ENCODE data around the gene DUS1L. TPM values are rescaled to one million over a fixed set of nuclear protein-coding genes. Genes with fewer than 3 reads are reported as not detected.

Gene DUS1L
- total and polyA plus RNA-seq, 2 donors (not counting 1 experiment from before 2014, with no cell fraction given) = 109 to 241 TPM

DNA sequence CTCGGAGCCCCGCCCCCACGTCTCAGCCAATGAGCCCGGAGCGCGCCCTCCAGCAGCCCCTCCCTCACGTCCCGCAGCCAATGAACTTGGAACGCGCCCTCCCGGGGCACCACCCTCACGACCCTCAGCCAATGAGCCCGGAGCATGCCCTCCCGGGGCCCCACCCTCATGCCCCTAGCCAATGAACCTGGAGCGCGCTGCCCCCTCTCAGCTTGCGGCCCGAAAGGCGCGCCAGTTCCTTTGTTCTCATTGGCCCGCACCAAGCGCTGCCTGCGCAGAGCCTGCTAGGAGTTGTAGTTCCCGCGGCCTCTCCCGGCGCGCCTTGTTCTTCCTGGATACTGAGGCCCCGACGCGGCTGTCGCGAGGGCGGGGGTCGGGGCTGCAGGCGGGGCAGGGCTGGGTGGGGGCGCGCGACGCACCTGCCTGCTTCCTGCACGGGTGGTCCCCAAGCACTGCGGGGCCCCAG, 42.6 kb downstream of the DUS1L start, which contains the start of gene LRRC45:
TSS of gene LRRC45 (plus strand) at position 325 of the 466 bp plus-strand sequence. CDS start 339 bp downstream, outside the sequence.
- peak within 1 kb of the TSS; percentile 62 to 88 (median 79) for H3K4me3 ChIP-seq (ENCODE audit: control extremely low read depth in 1 of 5, extremely low read depth in 1 of 5, insufficient read depth in 1 of 5, low read depth in 2 of 5, low read length in 4 of 5)
- peak within 1 kb of the TSS; percentile 90 for H3K9ac ChIP-seq (ENCODE audit: low read length)
- Mint-ChIP-seq H3K4me1 (peaks cover 15% of the 10 kb centered on the region), H3K9me3 (ENCODE audit: insufficient read depth) (no peaks in the 10 kb centered on the region), H3K4me3 (peak within 1 kb of the TSS; percentile 83), H3K27me3 (no peaks in the 10 kb centered on the region), H3K27ac (peak within 1 kb of the TSS; percentile 67)
- H3K4me1 ChIP-seq (ENCODE audit: control insufficient read depth in 2 of 2, insufficient read depth in 2 of 2, low read length in 2 of 2) = peaks cover 14 to 33% of the 10 kb centered on the region in 2 donors
- CTCF ChIA-PET = interaction anchor here (1.4 to 7.2 kb wide), 2 partner anchors 15 to 63 kb away, joined by 10 to 91 read pairs; partner anchors contain the start of gene DCXR
- TF ChIP-seq CTCF (IDR thresholded peaks at IDR 0.05) = no peak
- TF ChIP-seq EZH2 (IDR thresholded peaks at IDR 0.05; ENCODE audit: borderline replicate concordance, insufficient read depth, low read depth, low read length, poor library complexity, severe bottlenecking) = no peak
- intact Hi-C loops (cut with micrococcal nuclease) = loop anchor here (1.0 to 2.0 kb wide), 8 partner anchors 14 to 163 kb away; partner anchors contain the start of genes ARHGDIA, ASPSCR1, DCXR and FASN
- peaks cover 0 to 10% (median 0%) of the 10 kb centered on the region in 4 experiments for H3K27me3 ChIP-seq (replicated peaks in 1 of 4; ENCODE audit: control extremely low read depth in 1 of 4, control insufficient read depth in 3 of 4, insufficient read depth in 4 of 4, low read length in 3 of 4)
- H3K36me3 ChIP-seq (replicated peaks in 1 of 2; ENCODE audit: control extremely low read depth in 1 of 2, control insufficient read depth in 1 of 2, extremely low read depth in 1 of 2, insufficient read depth in 2 of 2, low read length in 1 of 2) = no peaks in the 10 kb centered on the region
- H3K4me2 ChIP-seq (replicated peaks; ENCODE audit: low read depth, low read length, poor library complexity, severe bottlenecking) = peak within 1 kb of the TSS; percentile 99
- H3K27ac ChIP-seq (ENCODE audit: low read length in 2 of 2) = peak within 1 kb of the TSS in 1 of 2 donors; percentile 57
- POLR2A ChIA-PET = interaction anchor here (0.5 to 1.5 kb wide), 9 partner anchors 8 to 275 kb away, joined by 3 to 13 read pairs (median 5); partner anchors contain the start of genes ASPSCR1, DCXR and RAC3
- under 1% methylated on average over 42 of the region's 42 CpGs for WGBS (ENCODE audit: insufficient coverage)
- peak; percentile 99 for DNase-seq
- H3K9me3 ChIP-seq (ENCODE audit: control extremely low read depth in 1 of 3, control insufficient read depth in 2 of 3, insufficient read depth in 1 of 3, low read length in 2 of 3) = no peaks in the 10 kb centered on the region
- peaks cover 33% of the 10 kb centered on the region for H4K20me1 ChIP-seq (ENCODE audit: control insufficient read depth, insufficient read depth, low read length, poor library complexity, severe bottlenecking)
- ATAC-seq (ENCODE audit: low read depth) = peak; percentile 94
- peak within 1 kb of the TSS; percentile 91 for H2AFZ ChIP-seq (ENCODE audit: insufficient read depth, low read depth, low read length, poor library complexity, severe bottlenecking)
- peaks cover 23% of the 10 kb centered on the region for H3K79me2 ChIP-seq (ENCODE audit: control insufficient read depth, insufficient read depth, low read length)
